ENCODE measurements around the gene SLC16A8.

SLC16A8 gene

GRCh38 chr22:38030311-38031133 is 53.5 kb downstream of the SLC16A8 start:
- H3K36me3 ChIP-seq (ENCODE audit: insufficient read depth, low read length) = no peaks in the 10 kb centered on the region
- no peak overlapping the region for H3K9ac ChIP-seq (ENCODE audit: low read depth, low read length)
- H3K9me3 ChIP-seq (ENCODE audit: control insufficient read depth, insufficient read depth, low read length) = no peaks in the 10 kb centered on the region
- H3K4me1 ChIP-seq (ENCODE audit: insufficient read depth, low read length) = peaks cover 21% of the 10 kb centered on the region

DNA sequence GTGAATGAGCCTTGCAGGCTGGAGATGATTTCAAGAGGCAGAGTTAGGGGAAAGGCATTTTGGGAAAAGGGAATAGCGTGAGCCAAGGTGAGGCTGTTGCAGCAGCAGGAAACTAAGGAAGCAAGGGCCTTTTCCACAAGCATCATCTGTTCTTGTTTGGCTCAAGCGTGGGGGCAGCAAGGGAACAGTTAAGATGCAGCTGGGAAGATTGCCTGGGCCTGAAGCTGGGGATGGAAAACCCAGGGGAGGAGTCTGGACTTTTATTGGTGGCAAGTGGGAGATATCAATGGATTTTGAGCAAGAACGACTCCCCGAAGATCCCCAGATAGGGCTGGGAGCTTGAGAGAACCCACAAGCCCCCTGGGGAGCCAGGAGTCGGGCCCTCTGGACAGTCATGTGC is 54.1 kb downstream of the SLC16A8 start:
- H3K9me3 ChIP-seq (ENCODE audit: control insufficient read depth, insufficient read depth, low read length) = no peaks in the 10 kb centered on the region
- H3K36me3 ChIP-seq (ENCODE audit: insufficient read depth, low read length) = no peaks in the 10 kb centered on the region
- peaks cover 18% of the 10 kb centered on the region for H3K4me1 ChIP-seq (ENCODE audit: insufficient read depth, low read length)
- no peak overlapping the region for H3K9ac ChIP-seq (ENCODE audit: low read depth, low read length)

DNA sequence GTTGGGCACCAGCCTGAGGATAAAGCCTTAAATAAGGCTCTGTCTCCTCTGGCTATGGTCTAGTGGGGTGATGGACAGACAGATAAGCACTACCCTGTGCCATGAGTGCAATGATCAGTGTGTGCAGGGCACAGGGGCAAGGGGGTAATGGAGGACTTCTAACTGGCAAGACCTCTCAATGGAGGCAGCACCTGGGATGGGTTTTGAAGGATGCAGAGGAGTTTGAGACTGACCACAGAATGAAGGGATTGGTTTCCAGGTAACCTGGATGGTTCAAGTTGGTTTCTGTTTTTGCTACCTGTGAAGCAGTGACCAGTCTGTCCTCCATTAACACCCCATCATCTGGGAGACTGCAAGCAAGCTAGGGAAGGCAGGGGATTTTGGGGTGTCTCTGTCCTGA is 54.6 kb downstream of the SLC16A8 start:
- Histone ChIP-seq H3K9ac (ENCODE audit: low read depth, low read length) (no peak overlapping the region), H3K9me3 (ENCODE audit: control insufficient read depth, insufficient read depth, low read length) (no peaks in the 10 kb centered on the region), H3K36me3 (ENCODE audit: insufficient read depth, low read length) (no peaks in the 10 kb centered on the region), H3K4me1 (ENCODE audit: insufficient read depth, low read length) (peaks cover 17% of the 10 kb centered on the region; the same call in 1 of the 2 replicates)

GRCh38 chr22:38028344-38029130 is 55.4 kb downstream of the SLC16A8 start:
- Histone ChIP-seq H3K36me3 (ENCODE audit: insufficient read depth, low read length) (no peaks in the 10 kb centered on the region), H3K4me1 (ENCODE audit: insufficient read depth, low read length) (peaks cover 9% of the 10 kb centered on the region; the same call in 1 of the 2 replicates), H3K9ac (ENCODE audit: low read depth, low read length) (no peak overlapping the region), H3K9me3 (ENCODE audit: control insufficient read depth, insufficient read depth, low read length) (no peaks in the 10 kb centered on the region)
